Measurements from ENCODE around the gene ATP5MK. TPM values are rescaled to one million over a fixed set of nuclear protein-coding genes. Genes with fewer than 3 reads are reported as not detected.
"Not testable (repeated sequence)": the region's sequence is repeated elsewhere in the genome, so short reads cannot be mapped to it uniquely, and the experiment has no call there.

Gene ATP5MK
- total RNA-seq, 1 donor = 387 TPM

DNA sequence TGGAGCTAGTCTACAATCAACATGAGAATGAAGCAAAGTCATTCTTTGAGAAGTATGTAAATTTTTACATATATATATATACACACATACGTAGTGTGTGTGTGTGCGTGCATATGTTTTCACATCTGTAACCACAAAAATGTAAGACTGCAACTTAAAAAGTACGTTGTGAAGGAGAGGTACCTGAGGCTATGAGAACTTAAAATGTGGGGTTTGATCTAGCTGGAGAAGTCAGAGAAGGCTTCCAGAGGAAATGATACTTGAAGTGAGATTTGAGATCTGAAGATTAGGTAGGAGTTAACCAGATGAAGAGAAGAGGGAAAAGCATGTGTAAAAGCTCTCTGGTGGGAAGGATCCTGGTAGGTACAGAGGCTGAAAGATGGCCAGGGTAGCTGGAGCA is 22.7 kb downstream of the ATP5MK start:
- no peak for TF ChIP-seq CTCF (IDR thresholded peaks at IDR 0.05; ENCODE audit: insufficient read depth, low read length)
- H3K4me3 ChIP-seq (ENCODE audit: low read depth, low read length) = no peak overlapping the region
- no peak for DNase-seq (ENCODE audit: low read depth)

- DNase-seq (ENCODE audit: low read depth) = peak; percentile 96
- TF ChIP-seq CTCF (IDR thresholded peaks at IDR 0.05; ENCODE audit: insufficient read depth, low read length) = no peak
- H3K4me3 ChIP-seq (ENCODE audit: low read depth, low read length) = peak within 1 kb of the TSS; percentile 86
Observed at GRCh38 chr10:103367782-103368518, 28.3 kb downstream of the ATP5MK start, which contains the start of gene TAF5. TSS of gene TAF5 (plus strand) at chr10:103367976. CDS start at chr10:103367990, 14 bp downstream.

DNA sequence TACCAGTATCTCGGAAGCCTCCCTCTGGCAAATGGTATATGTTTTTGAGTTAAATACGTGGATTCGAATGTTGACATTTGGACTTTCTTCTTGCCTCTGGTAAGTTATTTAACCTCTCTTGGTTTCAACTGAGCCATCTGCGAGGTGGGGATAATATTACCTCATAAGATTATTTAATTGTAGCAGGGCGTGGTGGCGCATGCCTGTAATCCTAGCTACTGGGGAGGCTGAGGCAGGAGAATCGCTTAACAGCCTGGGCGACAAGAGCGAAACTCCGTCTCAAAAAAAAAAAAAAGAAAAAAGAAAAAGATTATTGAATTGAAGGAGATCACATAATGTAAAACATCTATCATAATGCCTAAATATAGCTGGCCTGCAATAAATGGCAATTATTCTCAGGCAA is 28.9 kb downstream of the ATP5MK start:
- no peak for TF ChIP-seq CTCF (IDR thresholded peaks at IDR 0.05; ENCODE audit: insufficient read depth, low read length)
- H3K4me3 ChIP-seq (ENCODE audit: low read depth, low read length) = peak overlapping the region; percentile 86
- DNase-seq (ENCODE audit: low read depth) = no peak

GRCh38 chr10:103360791-103361190 is 35.5 kb downstream of the ATP5MK start:
- not testable (repeated sequence) for DNase-seq (ENCODE audit: low read depth)

GRCh38 chr10:103359493-103359892 is 36.8 kb downstream of the ATP5MK start:
- H3K4me3 ChIP-seq (ENCODE audit: low read depth, low read length); DNase-seq (ENCODE audit: low read depth): not testable (repeated sequence)

More at GRCh38 chr10:103360791-103361190, 35.5 kb downstream of the ATP5MK start:
- not testable (repeated sequence) for H3K4me3 ChIP-seq (ENCODE audit: low read depth, low read length)

GRCh38 chr10:103355906-103356599 is 40.2 kb downstream of the ATP5MK start:
- H3K4me3 ChIP-seq (ENCODE audit: low read depth, low read length) = no peak overlapping the region
- no peak for DNase-seq (ENCODE audit: low read depth)
- TF ChIP-seq CTCF (IDR thresholded peaks at IDR 0.05; ENCODE audit: insufficient read depth, low read length) = no peak

GRCh38 chr10:103354567-103354966 is 41.7 kb downstream of the ATP5MK start:
- H3K4me3 ChIP-seq (ENCODE audit: low read depth, low read length); DNase-seq (ENCODE audit: low read depth): not testable (repeated sequence)

DNA sequence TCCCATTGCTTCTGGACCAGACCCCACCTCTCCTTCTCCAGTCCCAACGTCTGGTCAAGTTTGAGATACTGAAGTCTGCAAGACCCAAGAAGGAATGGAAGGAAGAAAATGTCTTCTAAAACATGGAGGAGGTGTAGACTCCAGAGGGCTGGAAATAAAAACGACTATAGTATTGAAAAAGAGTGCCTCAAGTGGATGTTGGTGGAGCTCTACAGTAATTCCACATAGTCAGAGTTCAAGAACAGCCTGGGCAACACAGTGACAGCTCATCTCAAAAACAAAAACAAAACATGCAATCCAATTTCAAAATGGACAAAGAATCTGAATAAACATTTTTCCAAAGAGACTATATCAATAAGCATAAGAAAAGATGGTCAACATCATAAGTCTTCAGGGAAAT is 43.0 kb downstream of the ATP5MK start:
- no peak for DNase-seq (ENCODE audit: low read depth)
- no peak overlapping the region for H3K4me3 ChIP-seq (ENCODE audit: low read depth, low read length)
- no peak for TF ChIP-seq CTCF (IDR thresholded peaks at IDR 0.05; ENCODE audit: insufficient read depth, low read length)

All from fibroblast of the aortic adventitia (primary cell).